C1 segment of cervical spinal cord (tissue), 14 donors: ENCODE measurements around the gene TTLL10.
"Not testable (repeated sequence)": the region's sequence is repeated elsewhere in the genome, so short reads cannot be mapped to it uniquely, and the experiment has no call there.

Experiments
- DNase-seq, 14 donors: peaks; one replicate each; lab custom pipeline; 2025; lab: John Stamatoyannopoulos, UW

The TTLL10 gene

GRCh38 chr1:1141244-1141910 lies 32.3 kb upstream of the TTLL10 start:
- no peak for DNase-seq

GRCh38 chr1:1141911-1142250 lies 31.8 kb upstream of the TTLL10 start:
- DNase-seq: no peak

- not testable (repeated sequence) for DNase-seq
Observed at GRCh38 chr1:1142352-1142751, 31.3 kb upstream of the TTLL10 start.

GRCh38 chr1:1142844-1143243 lies 30.8 kb upstream of the TTLL10 start:
- no peak for DNase-seq

- no peak for DNase-seq
Observed at GRCh38 chr1:1143636-1144035, 30.0 kb upstream of the TTLL10 start.

- no peak for DNase-seq
Observed at GRCh38 chr1:1144122-1144842, 29.4 kb upstream of the TTLL10 start.

GRCh38 chr1:1144843-1145546 lies 28.7 kb upstream of the TTLL10 start:
- DNase-seq: no peak

GRCh38 chr1:1145547-1145914 lies 28.1 kb upstream of the TTLL10 start:
- no peak for DNase-seq

GRCh38 chr1:1146026-1146425 lies 27.7 kb upstream of the TTLL10 start:
- DNase-seq: no peak

- no peak for DNase-seq
Observed at GRCh38 chr1:1146596-1146995, 27.1 kb upstream of the TTLL10 start.

- no peak for DNase-seq
Observed at GRCh38 chr1:1148061-1148460, 25.6 kb upstream of the TTLL10 start.

GRCh38 chr1:1148569-1148968 lies 25.1 kb upstream of the TTLL10 start:
- no peak for DNase-seq

- DNase-seq: no peak
Observed at GRCh38 chr1:1149416-1149815, 24.3 kb upstream of the TTLL10 start.

- no peak for DNase-seq
Observed at GRCh38 chr1:1150100-1150499, 23.6 kb upstream of the TTLL10 start.

- no peak for DNase-seq
Observed at GRCh38 chr1:1151306-1151705, 22.4 kb upstream of the TTLL10 start.

GRCh38 chr1:1152431-1152830 lies 21.2 kb upstream of the TTLL10 start:
- not testable (repeated sequence) for DNase-seq

GRCh38 chr1:1153215-1153614 lies 20.5 kb upstream of the TTLL10 start:
- not testable (repeated sequence) for DNase-seq

GRCh38 chr1:1153874-1154273 lies 19.8 kb upstream of the TTLL10 start:
- DNase-seq: no peak

- DNase-seq: no peak
Observed at GRCh38 chr1:1155258-1155657, 18.4 kb upstream of the TTLL10 start.

GRCh38 chr1:1156140-1157032 lies 17.3 kb upstream of the TTLL10 start:
- DNase-seq: peak in 1 of 14 donors; percentile 41

- peak in 1 of 14 donors; percentile 41 for DNase-seq
Observed at GRCh38 chr1:1157033-1157365, 16.7 kb upstream of the TTLL10 start.

GRCh38 chr1:1157426-1157913 lies 16.2 kb upstream of the TTLL10 start:
- peak in 12 of 14 donors; percentile 21 to 79 (median 59) for DNase-seq
